ENCODE measurements around the gene ZNF146. TPM values are rescaled to one million over a fixed set of nuclear protein-coding genes. Genes with fewer than 3 reads are reported as not detected.
"Not testable (repeated sequence)": the region's sequence is repeated elsewhere in the genome, so short reads cannot be mapped to it uniquely, and the experiment has no call there.

ZNF146 gene
- total RNA-seq, 2 donors from 2014 or later = 33.9 to 40.6 TPM

GRCh38 chr19:36221474-36221873 is 6.6 kb downstream of the ZNF146 start:
- intact Hi-C loops (cut with DNase I, micrococcal nuclease) = no loop called here
- ATAC-seq (no peak), DNase-seq (no peak)

- ATAC-seq (no peak), DNase-seq (no peak)
Observed at GRCh38 chr19:36222503-36222902, 7.6 kb downstream of the ZNF146 start.

GRCh38 chr19:36225219-36225892 is 10.4 kb downstream of the ZNF146 start:
- DNase-seq (no peak), ATAC-seq (no peak)
- intact Hi-C loops (cut with DNase I, micrococcal nuclease) = no loop called here

More at GRCh38 chr19:36222503-36222902, 7.6 kb downstream of the ZNF146 start:
- intact Hi-C loops (cut with DNase I, micrococcal nuclease) = no loop called here

GRCh38 chr19:36233626-36234025 is 18.7 kb downstream of the ZNF146 start:
- DNase-seq; intact Hi-C loops (cut with DNase I, micrococcal nuclease); ATAC-seq: not testable (repeated sequence)

GRCh38 chr19:36236304-36236945 is 21.5 kb downstream of the ZNF146 start:
- intact Hi-C loops (cut with DNase I, micrococcal nuclease) = no loop called here
- no peak for ATAC-seq
- no peak for DNase-seq

DNA sequence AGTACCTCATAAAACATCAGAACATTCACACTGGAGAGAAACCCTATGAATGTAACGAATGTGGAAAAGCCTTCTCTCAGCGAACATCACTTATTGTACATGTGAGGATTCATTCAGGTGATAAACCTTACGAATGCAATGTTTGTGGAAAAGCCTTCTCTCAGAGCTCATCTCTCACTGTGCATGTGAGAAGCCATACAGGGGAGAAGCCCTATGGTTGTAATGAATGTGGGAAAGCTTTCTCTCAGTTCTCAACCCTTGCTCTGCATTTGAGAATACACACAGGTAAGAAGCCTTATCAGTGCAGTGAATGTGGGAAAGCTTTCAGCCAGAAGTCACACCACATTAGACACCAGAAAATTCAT is 22.0 kb downstream of the ZNF146 start:
- intact Hi-C loops (cut with DNase I, micrococcal nuclease) = no loop called here
- no peak for ATAC-seq
- no peak for DNase-seq

DNA sequence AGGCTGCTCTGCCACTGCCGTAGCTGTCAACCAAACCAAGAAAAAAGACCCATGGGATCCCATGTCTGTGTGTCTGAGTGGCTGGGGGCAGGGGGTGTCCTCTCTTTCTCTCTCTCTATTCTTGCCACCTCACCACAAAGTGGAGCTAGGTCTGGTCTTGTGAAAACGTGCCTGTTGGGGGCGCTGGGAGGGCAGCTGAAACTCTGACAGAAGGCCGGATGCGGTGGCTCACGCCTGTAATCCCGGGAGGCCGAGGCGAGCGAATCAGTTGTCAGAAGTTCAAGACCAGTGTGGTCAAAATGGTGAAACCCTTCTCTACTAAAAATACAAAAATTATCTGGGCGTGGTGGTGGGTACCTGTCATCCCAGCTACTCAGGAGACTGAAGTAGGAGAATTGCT is 29.2 kb downstream of the ZNF146 start:
- ATAC-seq (no peak), DNase-seq (no peak)
- intact Hi-C loops (cut with DNase I, micrococcal nuclease) = no loop called here

- DNase-seq (no peak), ATAC-seq (no peak)
- intact Hi-C loops (cut with DNase I, micrococcal nuclease) = no loop called here
Observed at GRCh38 chr19:36245210-36246005, 30.5 kb downstream of the ZNF146 start.

- DNase-seq (no peak), ATAC-seq (no peak)
- intact Hi-C loops (cut with DNase I, micrococcal nuclease) = no loop called here
Observed at GRCh38 chr19:36246006-36246481, 31.1 kb downstream of the ZNF146 start.

GRCh38 chr19:36252047-36252446 is 37.1 kb downstream of the ZNF146 start:
- intact Hi-C loops (cut with DNase I, micrococcal nuclease) = no loop called here
- DNase-seq (no peak), ATAC-seq (no peak)

GRCh38 chr19:36254848-36255247 is 39.9 kb downstream of the ZNF146 start:
- ATAC-seq (no peak), DNase-seq (no peak)
- intact Hi-C loops (cut with DNase I, micrococcal nuclease) = no loop called here

DNA sequence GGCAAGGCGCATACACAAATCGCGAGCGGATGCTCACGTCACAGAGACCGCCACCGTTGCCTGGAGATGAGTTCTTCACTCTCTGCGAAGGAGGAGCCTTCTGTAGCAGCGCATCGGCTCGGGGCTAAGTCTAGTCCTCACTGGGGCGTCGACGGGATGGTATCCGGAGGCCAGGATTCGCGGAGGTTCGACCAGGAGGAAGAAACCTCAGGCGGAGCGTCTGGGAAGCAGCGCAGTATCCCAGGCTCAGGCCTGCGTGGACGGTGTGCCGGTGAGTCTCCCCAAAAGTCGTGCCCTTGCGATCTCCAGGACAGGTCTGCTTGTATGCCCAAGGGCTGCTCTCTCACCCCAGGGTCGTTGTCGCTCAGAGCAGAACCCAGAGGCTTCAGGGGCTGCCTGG is 40.4 kb downstream of the ZNF146 start:
- intact Hi-C loops (cut with DNase I, micrococcal nuclease) = no loop called here
- ATAC-seq (no peak), DNase-seq (no peak)

GRCh38 chr19:36256064-36256463 is 41.2 kb downstream of the ZNF146 start:
- no peak for DNase-seq
- intact Hi-C loops (cut with DNase I, micrococcal nuclease) = no loop called here
- ATAC-seq = no peak

- no peak for ATAC-seq
- intact Hi-C loops (cut with DNase I, micrococcal nuclease) = no loop called here
- no peak for DNase-seq
Observed at GRCh38 chr19:36256853-36257519, 42.1 kb downstream of the ZNF146 start.

DNA sequence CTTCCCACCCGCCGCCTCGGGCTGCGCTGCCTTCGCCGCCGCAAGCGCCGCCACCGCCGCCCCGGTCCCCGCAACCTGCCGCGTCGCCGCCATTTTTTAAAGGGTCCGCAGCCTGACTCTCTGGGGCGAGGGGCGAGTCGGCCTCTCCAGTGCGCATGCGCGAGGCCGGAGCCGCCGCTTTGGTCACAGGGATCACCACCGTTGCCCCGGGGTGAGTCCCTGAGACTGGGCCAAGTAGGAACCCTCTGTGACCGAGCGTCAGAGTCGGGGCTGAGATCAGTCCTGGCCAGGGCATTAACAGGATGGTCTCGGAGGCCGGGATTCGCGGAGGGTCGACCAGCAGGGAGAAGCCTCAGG is 42.6 kb downstream of the ZNF146 start:
- ATAC-seq (no peak), DNase-seq (no peak)
- intact Hi-C loops (cut with DNase I, micrococcal nuclease) = no loop called here

DNA sequence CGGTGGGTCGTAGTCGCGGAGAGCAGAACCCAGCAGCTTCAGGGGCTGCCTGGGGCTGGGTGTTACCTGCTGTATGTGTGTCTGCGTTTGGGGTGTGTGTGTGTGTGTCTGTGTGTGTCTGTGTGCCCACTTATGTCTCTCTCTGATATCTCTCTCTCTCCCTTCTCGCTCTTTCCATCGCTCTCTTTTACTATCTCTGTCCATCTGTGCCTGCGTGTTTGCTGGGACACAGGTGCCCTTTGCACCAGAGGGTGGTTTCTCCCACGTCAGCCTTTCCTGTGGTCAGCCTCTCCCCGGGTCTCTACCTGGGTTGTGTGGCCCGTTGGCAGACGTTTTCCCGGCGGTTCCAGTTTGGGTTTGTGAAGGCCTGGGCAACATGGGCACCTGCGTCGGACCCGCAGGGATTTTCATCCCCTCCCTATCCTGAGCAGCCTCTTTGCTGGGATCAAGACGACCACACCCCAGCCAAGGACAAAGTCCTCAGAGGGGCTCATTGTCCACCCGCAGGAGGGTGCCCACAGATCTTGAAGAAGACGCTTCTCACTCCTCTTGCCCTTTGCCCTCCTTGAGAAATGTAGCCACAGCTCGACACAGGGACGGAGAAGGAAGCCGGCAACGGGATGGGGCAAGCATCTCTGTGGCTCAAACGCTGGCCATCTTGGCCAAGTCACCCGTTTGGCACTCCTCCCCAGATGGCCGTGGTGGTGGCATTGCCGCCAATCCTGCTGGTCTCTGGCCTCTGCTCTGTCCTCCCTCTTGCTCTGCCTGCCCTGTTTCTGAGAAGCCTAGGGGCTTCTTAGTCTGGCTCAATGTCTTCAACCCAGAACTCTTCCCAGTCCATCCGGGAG is 43.3 kb downstream of the ZNF146 start:
- intact Hi-C loops (cut with DNase I, micrococcal nuclease) = no loop called here
- ATAC-seq = no peak
- DNase-seq = no peak

GRCh38 chr19:36259211-36259610 is 44.3 kb downstream of the ZNF146 start:
- DNase-seq = no peak
- intact Hi-C loops (cut with DNase I, micrococcal nuclease) = no loop called here
- ATAC-seq = no peak

- intact Hi-C loops (cut with DNase I, micrococcal nuclease) = no loop called here
- no peak for ATAC-seq
- no peak for DNase-seq
Observed at GRCh38 chr19:36265064-36265463, 50.2 kb downstream of the ZNF146 start.
